ENCODE results near the gene OBSL1.

DNA sequence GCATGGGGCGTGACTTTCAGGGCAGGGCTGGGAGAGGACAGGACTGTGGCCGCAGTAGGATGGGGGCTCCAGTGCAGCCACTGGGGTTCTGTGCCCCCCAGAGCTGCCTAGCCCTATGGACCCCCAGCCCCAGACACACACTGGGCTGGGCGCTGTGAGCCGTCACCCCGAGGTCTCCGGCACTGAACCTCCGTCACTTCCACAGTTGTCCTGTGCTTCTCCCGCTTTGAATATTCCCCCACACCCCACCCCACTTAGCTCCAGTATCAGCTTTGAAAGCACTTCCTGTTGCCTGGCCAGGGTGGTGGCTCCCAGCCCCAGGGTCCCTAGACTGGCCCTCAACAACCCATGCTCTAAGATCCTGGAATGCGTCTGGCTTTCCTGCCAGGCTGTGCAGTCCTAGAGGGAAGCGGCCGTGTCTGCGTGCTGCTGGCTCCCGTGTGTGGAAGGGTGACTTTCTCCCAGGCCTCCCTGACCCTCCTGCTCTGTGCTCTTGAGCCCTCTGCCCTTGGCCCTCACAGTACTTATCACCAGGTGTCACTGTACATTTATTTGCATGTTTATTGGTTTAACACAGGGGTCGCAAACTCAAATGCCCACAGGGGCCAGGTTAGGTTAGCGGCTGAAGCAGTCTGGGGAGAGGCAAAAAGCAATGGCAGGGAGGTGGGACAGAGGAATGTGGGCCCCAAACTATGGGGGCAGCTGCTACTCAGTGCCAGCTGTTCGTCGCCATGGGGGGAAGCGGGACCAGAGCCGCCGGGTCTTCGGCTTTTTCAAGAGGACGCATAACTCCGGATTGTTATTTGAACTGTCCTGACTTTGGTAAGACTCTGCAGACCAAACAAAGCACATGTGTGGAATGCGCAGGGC lies 9.9 kb downstream of the OBSL1 start:
- no peak for TF ChIP-seq CTCF (conservative IDR thresholded peaks at IDR 0.05; ENCODE audit: low read depth, low read length)
- TF ChIP-seq CEBPB (IDR thresholded peaks at IDR 0.05; ENCODE audit: low read depth, low read length): no peak
- no peak for TF ChIP-seq SMC3 (IDR thresholded peaks at IDR 0.05; ENCODE audit: low read depth, low read length)
- no peak for TF ChIP-seq POLR2A (IDR thresholded peaks at IDR 0.05; ENCODE audit: low read depth, low read length)
- TF ChIP-seq RAD21 (IDR thresholded peaks at IDR 0.05; ENCODE audit: low read length): no peak
- no peak for TF ChIP-seq RCOR1 (IDR thresholded peaks at IDR 0.05; ENCODE audit: insufficient replicate concordance, low read length)
- TF ChIP-seq CHD1 (IDR thresholded peaks at IDR 0.05; ENCODE audit: low read depth, low read length): no peak
- TF ChIP-seq, protein P1, sequence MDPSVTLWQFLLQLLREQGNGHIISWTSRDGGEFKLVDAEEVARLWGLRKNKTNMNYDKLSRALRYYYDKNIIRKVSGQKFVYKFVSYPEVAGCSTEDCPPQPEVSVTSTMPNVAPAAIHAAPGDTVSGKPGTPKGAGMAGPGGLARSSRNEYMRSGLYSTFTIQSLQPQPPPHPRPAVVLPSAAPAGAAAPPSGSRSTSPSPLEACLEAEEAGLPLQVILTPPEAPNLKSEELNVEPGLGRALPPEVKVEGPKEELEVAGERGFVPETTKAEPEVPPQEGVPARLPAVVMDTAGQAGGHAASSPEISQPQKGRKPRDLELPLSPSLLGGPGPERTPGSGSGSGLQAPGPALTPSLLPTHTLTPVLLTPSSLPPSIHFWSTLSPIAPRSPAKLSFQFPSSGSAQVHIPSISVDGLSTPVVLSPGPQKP (IDR thresholded peaks at IDR 0.05; ENCODE audit: borderline replicate concordance, low read depth, low read length): no peak
- no peak for TF ChIP-seq FOS (IDR thresholded peaks at IDR 0.05; ENCODE audit: low read depth, low read length)
- TF ChIP-seq MXI1 (IDR thresholded peaks at IDR 0.05; ENCODE audit: borderline replicate concordance, low read depth, low read length): no peak
- TF ChIP-seq USF2 (IDR thresholded peaks at IDR 0.05; ENCODE audit: low read depth, low read length): no peak
